ENCODE measurements around the gene PADI3. TPM values are rescaled to one million over a fixed set of nuclear protein-coding genes. Genes with fewer than 3 reads are reported as not detected.

Gene PADI3
- total and polyA plus RNA-seq, 4 donors, result 0.13 TPM; not detected in 3

GRCh38 chr1:17286646-17287045 lies 37.7 kb downstream of the PADI3 start:
- peaks cover 0 to 3% (median 0%) of the 10 kb centered on the region in 4 donors for H3K9me3 ChIP-seq (ENCODE audit: control insufficient read depth in 4 of 4, insufficient read depth in 3 of 4, low read length in 3 of 4)
- H3K9ac ChIP-seq (ENCODE audit: insufficient read depth in 1 of 2, low read length in 2 of 2), result no peak overlapping the region
- no peak overlapping the region for H3K4me3 ChIP-seq
- ATAC-seq (ENCODE audit: insufficient read depth, low FRiP score) (no peak), DNase-seq (no peak)
- no peaks in the 10 kb centered on the region for H3K36me3 ChIP-seq (ENCODE audit: control insufficient read depth in 4 of 4, insufficient read depth in 4 of 4, low read length in 4 of 4)
- no peak for TF ChIP-seq CTCF (IDR thresholded peaks at IDR 0.05; ENCODE audit: control extremely low read depth, extremely low read depth)
- peaks cover 0 to 2% (median 0%) of the 10 kb centered on the region in 3 donors for H3K27me3 ChIP-seq (ENCODE audit: control insufficient read depth in 3 of 3, insufficient read depth in 3 of 3, low read length in 2 of 3)
- H3K4me1 ChIP-seq (ENCODE audit: control insufficient read depth in 5 of 5, insufficient read depth in 5 of 5, low read length in 5 of 5), result no peaks in the 10 kb centered on the region
- no peak overlapping the region for H3K27ac ChIP-seq (ENCODE audit: low read depth in 1 of 2, low read length in 1 of 2)
- 87 to 88% methylated on average over 5 of the region's 5 CpGs for WGBS, 2 donors

- Histone ChIP-seq H3K9me3 (ENCODE audit: control insufficient read depth in 4 of 4, insufficient read depth in 3 of 4, low read length in 3 of 4) (peaks cover 0 to 3% (median 0%) of the 10 kb centered on the region in 4 donors), H3K36me3 (ENCODE audit: control insufficient read depth in 4 of 4, insufficient read depth in 4 of 4, low read length in 4 of 4) (no peaks in the 10 kb centered on the region), H3K4me1 (ENCODE audit: control insufficient read depth in 5 of 5, insufficient read depth in 5 of 5, low read length in 5 of 5) (no peaks in the 10 kb centered on the region), H3K27ac (ENCODE audit: low read depth in 1 of 2, low read length in 1 of 2) (no peak overlapping the region), H3K9ac (ENCODE audit: insufficient read depth in 1 of 2, low read length in 2 of 2) (no peak overlapping the region), H3K27me3 (ENCODE audit: control insufficient read depth in 3 of 3, insufficient read depth in 3 of 3, low read length in 2 of 3) (peaks cover 0 to 2% (median 0%) of the 10 kb centered on the region in 3 donors), H3K4me3 (no peak overlapping the region)
- DNase-seq, result no peak
- no peak for TF ChIP-seq CTCF (IDR thresholded peaks at IDR 0.05; ENCODE audit: control extremely low read depth, extremely low read depth)
- ATAC-seq (ENCODE audit: insufficient read depth, low FRiP score), result no peak
- WGBS, 2 donors, result 47 to 81% methylated on average over 5 of the region's 5 CpGs
Observed at GRCh38 chr1:17287130-17287776, 38.4 kb downstream of the PADI3 start.

GRCh38 chr1:17289721-17290120 lies 40.8 kb downstream of the PADI3 start:
- Histone ChIP-seq H3K27me3 (ENCODE audit: control insufficient read depth in 3 of 3, insufficient read depth in 3 of 3, low read length in 2 of 3) (no peaks in the 10 kb centered on the region), H3K9ac (ENCODE audit: insufficient read depth in 1 of 2, low read length in 2 of 2) (no peak overlapping the region), H3K4me1 (ENCODE audit: control insufficient read depth in 5 of 5, insufficient read depth in 5 of 5, low read length in 5 of 5) (no peaks in the 10 kb centered on the region), H3K9me3 (ENCODE audit: control insufficient read depth in 4 of 4, insufficient read depth in 3 of 4, low read length in 3 of 4) (peaks cover 0 to 3% (median 0%) of the 10 kb centered on the region in 4 donors), H3K4me3 (no peak overlapping the region), H3K36me3 (ENCODE audit: control insufficient read depth in 4 of 4, insufficient read depth in 4 of 4, low read length in 4 of 4) (no peaks in the 10 kb centered on the region), H3K27ac (ENCODE audit: low read depth in 1 of 2, low read length in 1 of 2) (no peak overlapping the region)
- no peak for TF ChIP-seq CTCF (IDR thresholded peaks at IDR 0.05; ENCODE audit: control extremely low read depth, extremely low read depth)
- WGBS, 2 donors, result 44 to 67% methylated on average over 2 of the region's 2 CpGs
- DNase-seq, result peak in 1 of 3 donors; percentile 22
- no peak for ATAC-seq (ENCODE audit: insufficient read depth, low FRiP score)

DNA sequence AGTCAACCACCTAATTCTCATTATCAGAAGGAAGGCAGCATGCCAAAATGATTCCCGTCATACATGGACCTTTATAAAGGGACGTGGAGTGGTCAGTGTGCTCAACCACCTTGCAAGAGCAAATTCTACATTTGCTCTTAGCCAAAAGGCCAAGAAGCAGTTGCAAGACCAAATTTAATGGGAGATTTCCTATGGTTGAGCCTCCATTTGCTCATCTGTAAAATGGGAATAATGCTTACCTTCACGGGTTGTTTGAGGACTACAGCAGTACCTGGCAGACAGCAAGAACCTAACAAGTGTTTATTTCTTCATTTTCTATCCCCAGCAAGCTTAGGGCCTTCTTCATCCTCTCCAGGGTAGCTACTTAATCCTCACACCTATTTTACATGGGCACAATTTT lies 41.7 kb downstream of the PADI3 start:
- ATAC-seq (ENCODE audit: insufficient read depth, low FRiP score) (no peak), DNase-seq (no peak)
- Histone ChIP-seq H3K27me3 (ENCODE audit: control insufficient read depth in 3 of 3, insufficient read depth in 3 of 3, low read length in 2 of 3) (no peaks in the 10 kb centered on the region), H3K4me3 (no peak overlapping the region), H3K36me3 (ENCODE audit: control insufficient read depth in 4 of 4, insufficient read depth in 4 of 4, low read length in 4 of 4) (no peaks in the 10 kb centered on the region), H3K4me1 (ENCODE audit: control insufficient read depth in 5 of 5, insufficient read depth in 5 of 5, low read length in 5 of 5) (no peaks in the 10 kb centered on the region), H3K27ac (ENCODE audit: low read depth in 1 of 2, low read length in 1 of 2) (no peak overlapping the region), H3K9ac (ENCODE audit: insufficient read depth in 1 of 2, low read length in 2 of 2) (no peak overlapping the region), H3K9me3 (ENCODE audit: control insufficient read depth in 4 of 4, insufficient read depth in 3 of 4, low read length in 3 of 4) (peaks cover 0 to 7% (median 0%) of the 10 kb centered on the region in 4 donors)
- 91 to 96% methylated on average over 3 of the region's 3 CpGs for WGBS, 2 donors
- no peak for TF ChIP-seq CTCF (IDR thresholded peaks at IDR 0.05; ENCODE audit: control extremely low read depth, extremely low read depth)

All from lung (tissue), 12 donors.